Testis (tissue), 3 donors: ENCODE measurements around the gene MAGI1. TPM values are rescaled to one million over a fixed set of nuclear protein-coding genes. Genes with fewer than 3 reads are reported as not detected.

Experiments used
- DNase-seq: peaks from one replicate; pipeline ENCODE4 v3.0.0-alpha.2; 2019
- H3K27ac ChIP-seq, 2 donors: fragments of 200-600 bp; sonication (generic); one replicate each; pipeline ENCODE4 v1.5.1; 2019
- H3K27me3 ChIP-seq: fragments of 200-600 bp; sonication (generic); one replicate; pipeline ENCODE4 v1.5.1; 2019
- H3K36me3 ChIP-seq: fragments of 200-600 bp; sonication (generic); one replicate; pipeline ENCODE4 v1.5.1; 2017; ENCODE audit warnings: low read depth; ENCODE audit errors: missing control alignments
- H3K4me1 ChIP-seq: fragments of 200-600 bp; sonication (generic); one replicate; pipeline ENCODE4 v1.5.1; 2019
- H3K4me3 ChIP-seq, 2 donors: fragments of 200-600 bp; sonication (generic); one replicate each; pipeline ENCODE4 v1.5.1; 2017 to 2019
- H3K9me3 ChIP-seq: fragments of 200-600 bp; sonication (generic); one replicate; pipeline ENCODE4 v1.5.1; 2017
- POLR2A ChIP-seq: fragments of 450-650 bp; IDR thresholded peaks from one replicate; pipeline ENCODE4 v1.6.1; 2017; ENCODE audit warnings: antibody characterized with exemption, mild to moderate bottlenecking, moderate library complexity
- WGBS, 2 donors: methylation state at CpG; one replicate each; pipeline ENCODE4 v1.1.5; 2018; 5-methylcytosine and 5-hydroxymethylcytosine counted together
- intact Hi-C: fragments of 100-400 bp; cut with DNase I; formaldehyde crosslinking; loops from one replicate; pipeline ENCODE4 v1.15.1; 2023; ENCODE audit warnings: low total_unique reads
- polyA plus RNA-seq: library from polyadenylated mRNA; stranded (reverse); fragments of 350-450 nt; fragmentation: Illumina TruSeq; extraction: RNeasy Lipid Tissue Mini Kit (QIAGEN cat#74804); gene quantifications from one replicate; pipeline ENCODE4 v1.2.3, GENCODE V29; 2014; ENCODE audit warnings: low read depth, low replicate concordance; ENCODE audit not compliant: insufficient read depth
- total RNA-seq, 2 donors: library from RNA; depleted of rRNA; stranded (reverse); fragments of >200 nt; gene quantifications; one replicate each; pipeline ENCODE4 v1.2.3, GENCODE V29; 2016
- TF ChIP-seq, protein P1 (sequence below), 3 experiments: fragments of 450-650 bp in 2 of 3; fragments of 200-600 bp in 1 of 3; sonication (generic) in 1 of 3; IDR thresholded peaks; one replicate each; pipeline ENCODE4 v1.5.1; 2016 to 2019; ENCODE audit warnings: antibody characterized with exemption in 3 of 3, mild to moderate bottlenecking in 2 of 3, moderate library complexity in 1 of 3

MAGI1 gene
- total and polyA plus RNA-seq, 3 donors from 2014 or later, result 55.4 to 60.4 (median 56.1) TPM

DNA sequence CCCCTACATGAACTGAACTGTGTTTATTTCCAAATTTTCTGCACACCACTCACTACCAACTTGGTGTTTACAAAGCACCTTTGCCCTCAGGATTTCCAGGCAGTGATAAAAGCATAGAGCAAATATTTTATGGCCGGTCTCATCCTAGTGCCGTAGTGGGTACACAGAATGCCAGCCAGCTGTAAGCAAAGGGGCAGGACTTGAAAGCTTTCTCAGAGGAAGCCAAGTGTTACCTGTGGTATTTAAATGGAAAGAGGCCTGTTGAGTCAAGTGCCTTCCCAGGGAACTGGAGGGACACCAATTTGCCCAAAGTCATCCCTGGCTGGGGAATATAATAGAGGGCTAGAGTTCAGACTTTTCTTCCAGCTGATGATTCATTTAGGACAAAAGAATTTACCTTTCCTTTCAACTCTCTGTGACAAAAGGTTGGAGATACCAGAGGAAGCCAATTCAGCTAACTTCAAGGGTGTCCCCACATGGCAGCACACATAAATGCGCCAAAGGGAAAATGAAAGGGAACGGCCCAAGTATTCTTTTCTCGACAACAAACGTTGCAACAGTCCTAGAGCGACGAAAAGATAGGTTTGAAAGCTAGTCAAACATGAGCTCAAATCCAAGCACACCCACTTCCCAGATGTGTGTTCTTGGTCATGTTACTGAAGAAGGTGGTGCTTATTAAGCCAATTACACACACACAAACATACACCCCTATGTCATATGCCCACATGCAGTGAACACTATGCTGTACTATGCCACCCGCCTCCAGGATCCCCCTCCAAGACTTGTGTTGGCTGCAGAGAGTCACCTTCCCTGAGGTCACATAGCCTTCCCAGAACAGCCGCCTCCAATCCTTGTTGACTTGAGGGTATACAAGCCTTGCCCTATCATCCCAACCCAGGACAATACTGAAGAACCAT, 27.7 kb downstream of the MAGI1 start:
- WGBS, 2 donors, result 93 to 96% methylated on average over 10 of the region's 10 CpGs
- H3K36me3 ChIP-seq, result no peaks in the 10 kb centered on the region
- H3K27ac ChIP-seq, result no peak overlapping the region
- DNase-seq, result no peak
- intact Hi-C loops, result no loop called here
- no peaks in the 10 kb centered on the region for H3K4me1 ChIP-seq
- TF ChIP-seq, protein P1, sequence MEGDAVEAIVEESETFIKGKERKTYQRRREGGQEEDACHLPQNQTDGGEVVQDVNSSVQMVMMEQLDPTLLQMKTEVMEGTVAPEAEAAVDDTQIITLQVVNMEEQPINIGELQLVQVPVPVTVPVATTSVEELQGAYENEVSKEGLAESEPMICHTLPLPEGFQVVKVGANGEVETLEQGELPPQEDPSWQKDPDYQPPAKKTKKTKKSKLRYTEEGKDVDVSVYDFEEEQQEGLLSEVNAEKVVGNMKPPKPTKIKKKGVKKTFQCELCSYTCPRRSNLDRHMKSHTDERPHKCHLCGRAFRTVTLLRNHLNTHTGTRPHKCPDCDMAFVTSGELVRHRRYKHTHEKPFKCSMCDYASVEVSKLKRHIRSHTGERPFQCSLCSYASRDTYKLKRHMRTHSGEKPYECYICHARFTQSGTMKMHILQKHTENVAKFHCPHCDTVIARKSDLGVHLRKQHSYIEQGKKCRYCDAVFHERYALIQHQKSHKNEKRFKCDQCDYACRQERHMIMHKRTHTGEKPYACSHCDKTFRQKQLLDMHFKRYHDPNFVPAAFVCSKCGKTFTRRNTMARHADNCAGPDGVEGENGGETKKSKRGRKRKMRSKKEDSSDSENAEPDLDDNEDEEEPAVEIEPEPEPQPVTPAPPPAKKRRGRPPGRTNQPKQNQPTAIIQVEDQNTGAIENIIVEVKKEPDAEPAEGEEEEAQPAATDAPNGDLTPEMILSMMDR (IDR thresholded peaks at IDR 0.05), result no peak
- TF ChIP-seq POLR2A, result no peak
- H3K4me3 ChIP-seq, result no peak overlapping the region
- no peaks in the 10 kb centered on the region for H3K27me3 ChIP-seq
- no peaks in the 10 kb centered on the region for H3K9me3 ChIP-seq

DNA sequence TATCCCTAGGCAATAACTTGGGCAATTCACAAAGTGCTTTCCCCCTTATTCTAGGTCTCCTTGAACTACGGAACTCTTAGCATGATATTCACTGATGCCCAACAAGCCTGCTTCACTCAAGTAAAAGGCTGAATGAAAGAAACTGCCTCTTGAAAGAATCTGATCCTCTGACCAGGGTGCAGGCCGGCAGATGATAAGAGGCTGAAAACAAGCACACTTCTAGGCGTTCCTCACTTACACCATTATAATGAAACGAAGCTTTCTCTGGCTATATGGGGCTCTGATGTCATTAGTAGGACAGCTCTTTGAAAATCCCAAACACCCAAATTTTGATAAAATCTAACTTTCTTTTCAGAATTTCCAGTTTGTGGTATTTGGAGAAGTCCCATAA, 28.4 kb downstream of the MAGI1 start:
- no peak overlapping the region for H3K4me3 ChIP-seq
- H3K27me3 ChIP-seq, result no peaks in the 10 kb centered on the region
- DNase-seq, result no peak
- no peak overlapping the region for H3K27ac ChIP-seq
- H3K4me1 ChIP-seq, result no peaks in the 10 kb centered on the region
- no peaks in the 10 kb centered on the region for H3K9me3 ChIP-seq
- TF ChIP-seq, protein P1 (IDR thresholded peaks at IDR 0.05), result no peak
- no peak for TF ChIP-seq POLR2A
- 87 to 95% methylated on average over 4 of the region's 4 CpGs for WGBS, 2 donors
- intact Hi-C loops, result no loop called here
- no peaks in the 10 kb centered on the region for H3K36me3 ChIP-seq

DNA sequence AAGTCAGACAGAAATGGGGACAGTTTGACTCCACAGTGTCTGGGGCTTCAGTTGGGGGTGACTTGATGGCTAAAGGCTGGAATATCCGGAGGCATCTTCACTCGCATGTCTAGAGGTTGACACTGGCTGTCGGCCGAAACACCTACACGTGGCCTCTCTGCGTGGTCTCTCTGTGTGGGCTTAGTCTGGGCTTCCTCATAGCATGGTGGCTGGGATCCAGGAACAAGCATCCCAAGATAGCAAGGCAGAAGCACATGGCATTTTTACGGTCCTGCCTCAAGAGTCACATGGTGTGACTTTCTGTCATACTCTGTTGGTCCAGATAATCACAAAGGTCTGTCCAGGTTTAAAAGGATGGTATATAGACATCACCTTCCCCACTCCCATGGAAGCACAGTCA, 34.5 kb downstream of the MAGI1 start:
- WGBS, 2 donors, result 87 to 92% methylated on average over 7 of the region's 7 CpGs
- no peaks in the 10 kb centered on the region for H3K27me3 ChIP-seq
- H3K27ac ChIP-seq, result no peak overlapping the region
- intact Hi-C loops, result no loop called here
- H3K4me1 ChIP-seq, result no peaks in the 10 kb centered on the region
- no peak overlapping the region for H3K4me3 ChIP-seq
- TF ChIP-seq, protein P1 (IDR thresholded peaks at IDR 0.05), result no peak
- no peak for TF ChIP-seq POLR2A
- H3K9me3 ChIP-seq, result no peaks in the 10 kb centered on the region
- no peak for DNase-seq
- H3K36me3 ChIP-seq, result no peaks in the 10 kb centered on the region

DNA sequence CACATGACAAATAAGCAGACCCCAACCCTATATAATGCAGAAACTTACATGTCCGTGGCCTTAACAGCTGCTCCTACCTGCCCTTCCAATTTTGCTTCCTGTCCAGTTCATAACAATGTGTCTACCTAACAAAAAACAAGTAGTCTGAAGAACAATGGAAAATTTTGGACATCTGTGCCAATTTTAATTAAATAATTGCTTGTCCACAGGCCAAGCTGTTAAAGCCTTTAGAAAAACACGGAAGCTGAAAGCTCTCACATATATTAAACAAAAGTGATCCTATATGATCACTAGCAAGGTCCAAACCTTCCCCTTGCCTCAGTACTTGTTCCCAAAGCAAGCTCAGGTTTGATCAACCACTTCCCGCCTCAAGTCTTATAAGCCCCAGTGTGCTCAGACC, 37.1 kb downstream of the MAGI1 start:
- TF ChIP-seq, protein P1 (IDR thresholded peaks at IDR 0.05), result no peak
- no peak for TF ChIP-seq POLR2A
- intact Hi-C loops, result no loop called here
- Histone ChIP-seq H3K4me1 (no peaks in the 10 kb centered on the region), H3K4me3 (no peak overlapping the region), H3K27ac (no peak overlapping the region), H3K9me3 (no peaks in the 10 kb centered on the region), H3K36me3 (no peaks in the 10 kb centered on the region), H3K27me3 (no peaks in the 10 kb centered on the region)
- 79 to 84% methylated on average over 3 of the region's 3 CpGs for WGBS, 2 donors
- DNase-seq, result no peak

DNA sequence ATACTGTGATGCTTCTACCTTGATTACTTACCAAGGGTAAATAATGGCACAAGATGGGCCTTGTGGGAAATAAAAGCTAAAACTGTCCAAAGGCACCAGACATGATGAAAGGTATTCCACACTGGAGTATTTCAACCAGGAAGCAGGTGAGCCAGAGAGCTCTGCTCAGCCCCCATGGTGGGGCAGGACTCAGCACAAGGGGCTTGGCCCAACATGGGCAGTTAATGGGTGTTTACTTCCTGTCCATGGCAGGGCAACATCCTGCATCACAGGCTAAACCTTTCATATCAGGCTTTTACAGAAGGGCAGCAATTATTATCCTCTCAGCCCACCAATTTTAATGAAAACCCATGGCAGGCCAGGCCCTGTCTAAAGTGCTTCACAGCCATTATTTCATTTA, 38.2 kb downstream of the MAGI1 start:
- Histone ChIP-seq H3K36me3 (no peaks in the 10 kb centered on the region), H3K27ac (no peak overlapping the region), H3K4me3 (no peak overlapping the region), H3K27me3 (no peaks in the 10 kb centered on the region), H3K9me3 (no peaks in the 10 kb centered on the region), H3K4me1 (no peaks in the 10 kb centered on the region)
- no peak for DNase-seq
- TF ChIP-seq POLR2A, result no peak
- TF ChIP-seq, protein P1 (IDR thresholded peaks at IDR 0.05), result no peak
- intact Hi-C loops, result no loop called here
